MM.1S (cell line): ENCODE data around the gene TMEM235.
A peak's percentile ranks its signal among the peaks of the same experiment; 100 is the strongest.

Experiments used
- DNase-seq: peaks from one replicate; pipeline ENCODE4 v3.0.0-alpha.2; 2015
- H2AFZ ChIP-seq: fragments of 300-600 bp; sonication (generic); 2 replicates; pipeline ENCODE4 v1.6.0; 2016; ENCODE audit warnings: antibody characterized with exemption, low read length
- H3F3A ChIP-seq: fragments of 300-600 bp; sonication (generic); 2 replicates; pipeline ENCODE4 v1.6.1; 2016; ENCODE audit warnings: mild to moderate bottlenecking, antibody characterized with exemption, low read length, moderate library complexity, mixed read lengths; ENCODE audit not compliant: insufficient read depth
- H3K27ac ChIP-seq: fragments of 300-600 bp; sonication (generic); 2 replicates; pipeline ENCODE4 v1.5.1; 2016; ENCODE audit warnings: mild to moderate bottlenecking, low read length
- H3K27me3 ChIP-seq: fragments of 300-600 bp; sonication (generic); replicated peaks from 2 replicates; pipeline ENCODE4 v1.6.0; 2016; ENCODE audit warnings: low read length; ENCODE audit not compliant: insufficient read depth
- H3K36me3 ChIP-seq: fragments of 300-600 bp; sonication (generic); replicated peaks from 2 replicates; pipeline ENCODE4 v1.6.1; 2016; ENCODE audit warnings: mild to moderate bottlenecking, low read length, mixed read lengths; ENCODE audit not compliant: insufficient read depth
- H3K4me1 ChIP-seq: fragments of 300-600 bp; sonication (generic); 2 replicates; pipeline ENCODE4 v1.6.1; 2016; ENCODE audit warnings: low read length, mixed read lengths
- H3K4me2 ChIP-seq: fragments of 300-600 bp; sonication (generic); 2 replicates; pipeline ENCODE4 v1.6.0; 2016; ENCODE audit warnings: low read depth, low read length
- H3K4me3 ChIP-seq: fragments of 300-600 bp; sonication (generic); 2 replicates; pipeline ENCODE4 v1.5.1; 2016; ENCODE audit warnings: low read length, mixed read lengths
- H3K79me2 ChIP-seq: fragments of 300-600 bp; sonication (generic); 2 replicates; pipeline ENCODE4 v1.6.1; 2016; ENCODE audit warnings: mixed run types, low read length, mixed read lengths
- H3K9ac ChIP-seq: fragments of 300-600 bp; sonication (generic); 2 replicates; pipeline ENCODE4 v1.6.1; 2016; ENCODE audit warnings: low read length, mixed read lengths
- H3K9me2 ChIP-seq: fragments of 300-600 bp; sonication (generic); replicated peaks from 2 replicates; pipeline ENCODE4 v1.6.1; 2016; ENCODE audit warnings: mild to moderate bottlenecking, low read length, mixed read lengths; ENCODE audit not compliant: insufficient read depth
- H3K9me3 ChIP-seq: fragments of 300-600 bp; sonication (generic); replicated peaks from 2 replicates; pipeline ENCODE4 v1.6.1; 2016; ENCODE audit warnings: mild to moderate bottlenecking, low read length, mixed read lengths; ENCODE audit not compliant: insufficient read depth
- H4K20me1 ChIP-seq: fragments of 300-600 bp; sonication (generic); 2 replicates; pipeline ENCODE4 v1.6.1; 2016; ENCODE audit warnings: mild to moderate bottlenecking, low read length, moderate library complexity, mixed read lengths; ENCODE audit not compliant: insufficient read depth
- CTCF ChIP-seq: fragments of 300-600 bp; sonication (generic); IDR thresholded peaks from 2 replicates; pipeline ENCODE4 v1.5.1; 2016; ENCODE audit warnings: antibody characterized with exemption, low read length, mixed read lengths
- EZH2 ChIP-seq: fragments of 300-600 bp; sonication (generic); optimal IDR thresholded peaks from 2 replicates; pipeline ENCODE3; 2017; ENCODE audit warnings: low read depth, mild to moderate bottlenecking, antibody characterized with exemption, low read length, mixed read lengths
- EZH2phosphoT487 ChIP-seq: fragments of 300-600 bp; sonication (generic); IDR thresholded peaks from 2 replicates; pipeline ENCODE4 v1.6.1; 2018; ENCODE audit warnings: antibody characterized with exemption, low read length

The TMEM235 gene

DNA sequence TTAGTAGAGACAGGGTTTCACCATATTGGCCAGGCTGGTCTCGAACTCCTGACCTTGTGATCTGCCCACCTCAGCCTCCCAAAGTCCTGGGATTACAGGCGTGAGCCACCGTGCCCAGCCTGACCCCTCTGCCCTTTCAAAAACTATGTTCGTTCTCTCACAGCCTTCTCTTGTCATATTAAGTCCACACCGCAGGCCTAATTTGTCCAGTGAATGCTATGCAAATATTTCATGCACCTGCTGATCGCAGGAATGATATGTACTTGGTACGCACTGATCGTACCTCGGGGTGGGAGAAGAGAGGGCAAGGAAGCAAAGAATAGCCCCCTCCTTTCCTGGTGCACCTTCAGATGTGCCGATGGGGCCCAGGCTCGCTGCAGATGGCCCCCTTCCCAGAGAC, 20.4 kb upstream of the TMEM235 start:
- Histone ChIP-seq H3K4me2 (no peak overlapping the region), H3K27me3 (no peaks in the 10 kb centered on the region), H3K4me1 (0 out of 2 replicates have a peak, but pooled peaks cover 3% of the 10 kb centered on the region), H3K9ac (no peak overlapping the region), H3K9me2 (no peaks in the 10 kb centered on the region), H3K4me3 (no peak overlapping the region), H4K20me1 (no peaks in the 10 kb centered on the region), H3F3A (no peaks in the 10 kb centered on the region), H2AFZ (no peak overlapping the region), H3K36me3 (no peaks in the 10 kb centered on the region; the same call in 1 of the 2 replicates), H3K9me3 (no peaks in the 10 kb centered on the region), H3K27ac (no peak overlapping the region), H3K79me2 (peaks cover 21% of the 10 kb centered on the region)
- no peak for DNase-seq
- TF ChIP-seq EZH2phosphoT487 (no peak), CTCF (no peak), EZH2 (no peak)

GRCh38 chr17:78214016-78214705, 17.3 kb upstream of the TMEM235 start, which contains the start of gene BIRC5:
Gene BIRC5 (plus strand): TSS chr17:78214253. CDS start chr17:78214317, 64 bp downstream.
- Histone ChIP-seq H3K27ac (peak within 1 kb of the TSS; percentile 21; the same call in 1 of the 2 replicates), H3K9ac (peak within 1 kb of the TSS; percentile 69), H4K20me1 (no peaks in the 10 kb centered on the region)

GRCh38 chr17:78214706-78215061, 16.7 kb upstream of the TMEM235 start:
- H3K27ac ChIP-seq = peak overlapping the region; percentile 21; the same call in 1 of the 2 replicates
- no peaks in the 10 kb centered on the region for H3K27me3 ChIP-seq
- peak overlapping the region; percentile 81 for H2AFZ ChIP-seq
- H3K36me3 ChIP-seq = no peaks in the 10 kb centered on the region; the same call in none of the 2 replicates
- no peaks in the 10 kb centered on the region for H3F3A ChIP-seq
- H3K9me2 ChIP-seq = no peaks in the 10 kb centered on the region
- peak overlapping the region; percentile 78 for H3K4me3 ChIP-seq
- no peak for DNase-seq
- H3K4me1 ChIP-seq = 0 out of 2 replicates have a peak, but pooled peaks cover 3% of the 10 kb centered on the region
- H3K79me2 ChIP-seq = peaks cover 42% of the 10 kb centered on the region
- no peaks in the 10 kb centered on the region for H4K20me1 ChIP-seq
- TF ChIP-seq EZH2 = no peak
- no peak for TF ChIP-seq EZH2phosphoT487
- no peak for TF ChIP-seq CTCF
- no peaks in the 10 kb centered on the region for H3K9me3 ChIP-seq
- H3K4me2 ChIP-seq = peak overlapping the region; percentile 79
- peak overlapping the region; percentile 69 for H3K9ac ChIP-seq

More at GRCh38 chr17:78214016-78214705, 17.3 kb upstream of the TMEM235 start, which contains the start of gene BIRC5:
- peak within 1 kb of the TSS; percentile 79 for H3K4me2 ChIP-seq
- peak within 1 kb of the TSS; percentile 81 for H2AFZ ChIP-seq
- no peaks in the 10 kb centered on the region for H3F3A ChIP-seq
- H3K4me3 ChIP-seq = peak within 1 kb of the TSS; percentile 78
- no peaks in the 10 kb centered on the region; the same call in 1 of the 2 replicates for H3K36me3 ChIP-seq
- TF ChIP-seq EZH2 (no peak), CTCF (no peak), EZH2phosphoT487 (no peak)
- peak; percentile 93 for DNase-seq
- H3K27me3 ChIP-seq = no peaks in the 10 kb centered on the region
- peaks cover 37% of the 10 kb centered on the region for H3K79me2 ChIP-seq
- no peaks in the 10 kb centered on the region for H3K9me2 ChIP-seq
- H3K4me1 ChIP-seq = 0 out of 2 replicates have a peak, but pooled peaks cover 3% of the 10 kb centered on the region
- no peaks in the 10 kb centered on the region for H3K9me3 ChIP-seq
